HEK293 (cell line): ENCODE measurements around the gene PPP1R1B.

Experiments
- CTCF ChIA-PET: fragments of 350-600 bp; formaldehyde crosslinking; extraction: SDS; loops from one replicate; lab custom pipeline; 2021; ENCODE audit warnings: antibody characterized with exemption; lab: Yijun Ruan, JAX
- POLR2A ChIA-PET: fragments of 300-600 bp; formaldehyde crosslinking; extraction: SDS; loops from one replicate; lab custom pipeline; 2020; ENCODE audit warnings: antibody characterized with exemption, inconsistent platforms; lab: Yijun Ruan, JAX
- H3K27ac ChIP-seq: fragments of 200-500 bp; sonication (Bioruptor generic); 2 replicates; pipeline ENCODE4 v1.5.1; 2014; ENCODE audit warnings: low read depth, low read length, control low read depth, inconsistent platforms; ENCODE audit errors: extremely low read depth
- H3K36me3 ChIP-seq, 2 experiments: fragments of 200-500 bp in 1 of 2; sonication (Bioruptor generic) in 1 of 2; 1 replicate in 1 of 2; 2 replicates in 1 of 2; pipeline ENCODE4 v1.5.1; 2014 to 2017; ENCODE audit warnings: inconsistent platforms in 2 of 2, low read length in 2 of 2; ENCODE audit not compliant: control insufficient read depth in 2 of 2, insufficient read depth in 1 of 2
- H3K4me1 ChIP-seq: fragments of 200-500 bp; sonication (Bioruptor generic); 2 replicates; pipeline ENCODE4 v1.5.1; 2014; ENCODE audit warnings: mild to moderate bottlenecking, low read length, inconsistent platforms; ENCODE audit not compliant: control insufficient read depth, insufficient read depth
- H3K4me3 ChIP-seq: 2 replicates; pipeline ENCODE4 v1.5.1; 2011; ENCODE audit warnings: low read depth, mild to moderate bottlenecking, control low read depth, low read length, moderate library complexity
- H3K9me3 ChIP-seq: fragments of 200-500 bp; sonication (Bioruptor generic); 2 replicates; pipeline ENCODE4 v1.5.1; 2014; ENCODE audit warnings: low read depth, low read length, inconsistent platforms; ENCODE audit not compliant: control insufficient read depth, insufficient read depth
- FEZF1 ChIP-seq: fragments of 450-650 bp; formaldehyde crosslinking; IDR thresholded peaks from 2 replicates; pipeline ENCODE4 v1.5.1; 2016; ENCODE audit warnings: missing biosample characterization, missing genetic modification characterization
- GLIS1 ChIP-seq: fragments of 450-650 bp; formaldehyde crosslinking; IDR thresholded peaks from 2 replicates; pipeline ENCODE4 v1.5.1; 2016; ENCODE audit warnings: missing biosample characterization, missing genetic modification characterization
- GLIS2 ChIP-seq: fragments of 450-650 bp; formaldehyde crosslinking; IDR thresholded peaks from 2 replicates; pipeline ENCODE4 v1.5.1; 2016; ENCODE audit warnings: missing biosample characterization, missing genetic modification characterization
- IKZF3 ChIP-seq: fragments of 450-650 bp; IDR thresholded peaks from 2 replicates; pipeline ENCODE4 v1.5.0; 2018; ENCODE audit warnings: missing biosample characterization, mild to moderate bottlenecking, missing genetic modification characterization, moderate library complexity
- KLF8 ChIP-seq: fragments of 450-650 bp; formaldehyde crosslinking; IDR thresholded peaks from 2 replicates; pipeline ENCODE4 v1.5.1; 2016; ENCODE audit warnings: missing biosample characterization, missing genetic modification characterization
- MZF1 ChIP-seq: fragments of 450-650 bp; formaldehyde crosslinking; IDR thresholded peaks from 2 replicates; pipeline ENCODE4 v1.5.1; 2017; ENCODE audit warnings: missing biosample characterization, missing genetic modification characterization, borderline replicate concordance
- PRDM1 ChIP-seq: fragments of 450-650 bp; formaldehyde crosslinking; IDR thresholded peaks from 2 replicates; pipeline ENCODE4; 2016; ENCODE audit warnings: missing biosample characterization, missing genetic modification characterization
- SP2 ChIP-seq: fragments of 450-650 bp; formaldehyde crosslinking; IDR thresholded peaks from 2 replicates; pipeline ENCODE4 v1.5.1; 2016; ENCODE audit warnings: missing biosample characterization, missing genetic modification characterization
- SP3 ChIP-seq: fragments of 450-650 bp; formaldehyde crosslinking; IDR thresholded peaks from 2 replicates; pipeline ENCODE4 v1.5.1; 2016; ENCODE audit warnings: missing biosample characterization, missing genetic modification characterization
- TRIM28 ChIP-seq: IDR thresholded peaks from 2 replicates; pipeline ENCODE4 v1.6.1; 2011; ENCODE audit warnings: low read length, control low read depth, borderline replicate concordance
- ZBTB17 ChIP-seq: fragments of 450-650 bp; formaldehyde crosslinking; IDR thresholded peaks from 2 replicates; pipeline ENCODE4 v1.5.1; 2016; ENCODE audit warnings: missing biosample characterization, missing genetic modification characterization
- ZBTB20 ChIP-seq: fragments of 450-650 bp; formaldehyde crosslinking; IDR thresholded peaks from 2 replicates; pipeline ENCODE4 v1.5.1; 2016; ENCODE audit warnings: missing biosample characterization, missing genetic modification characterization
- ZIC2 ChIP-seq: fragments of 450-650 bp; formaldehyde crosslinking; IDR thresholded peaks from 2 replicates; pipeline ENCODE4 v1.5.1; 2016; ENCODE audit warnings: missing biosample characterization, missing genetic modification characterization
- ZNF335 ChIP-seq: fragments of 450-650 bp; formaldehyde crosslinking; conservative IDR thresholded peaks from 2 replicates; pipeline ENCODE4 v1.5.1; 2016; ENCODE audit warnings: missing biosample characterization, missing genetic modification characterization
- ZNF341 ChIP-seq: fragments of 450-650 bp; formaldehyde crosslinking; IDR thresholded peaks from 2 replicates; pipeline ENCODE4; 2016; ENCODE audit warnings: low read depth, missing biosample characterization, missing genetic modification characterization
- ZNF416 ChIP-seq: fragments of 450-650 bp; formaldehyde crosslinking; IDR thresholded peaks from 2 replicates; pipeline ENCODE4 v1.5.1; 2016; ENCODE audit warnings: missing biosample characterization, missing genetic modification characterization
- ZNF423 ChIP-seq: fragments of 450-650 bp; formaldehyde crosslinking; IDR thresholded peaks from 2 replicates; pipeline ENCODE4 v1.5.1; 2016; ENCODE audit warnings: missing biosample characterization, missing genetic modification characterization
- ZNF571 ChIP-seq: fragments of 450-650 bp; formaldehyde crosslinking; IDR thresholded peaks from 2 replicates; pipeline ENCODE4 v1.5.0; 2017; ENCODE audit warnings: missing biosample characterization, missing genetic modification characterization
- ZNF660 ChIP-seq: fragments of 450-650 bp; IDR thresholded peaks from 2 replicates; pipeline ENCODE4 v1.5.1; 2018; ENCODE audit warnings: missing biosample characterization, mild to moderate bottlenecking, missing genetic modification characterization
- ZNF830 ChIP-seq: fragments of 450-650 bp; IDR thresholded peaks from 2 replicates; pipeline ENCODE4 v1.5.0; 2018; ENCODE audit warnings: missing biosample characterization, missing genetic modification characterization, low read depth, mild to moderate bottlenecking, moderate library complexity
- TF ChIP-seq, protein P1 (sequence below): fragments of 450-650 bp; formaldehyde crosslinking; IDR thresholded peaks from 2 replicates; pipeline ENCODE4 v1.5.1; 2016; ENCODE audit warnings: missing biosample characterization, missing genetic modification characterization
- TF ChIP-seq, protein P2 (sequence below): fragments of 450-650 bp; IDR thresholded peaks from 2 replicates; pipeline ENCODE4 v1.5.1; 2018; ENCODE audit warnings: missing biosample characterization, mild to moderate bottlenecking, missing genetic modification characterization
- TF ChIP-seq, protein P3 (sequence below): fragments of 450-650 bp; formaldehyde crosslinking; IDR thresholded peaks from 2 replicates; pipeline ENCODE4 v1.5.1; 2016; ENCODE audit warnings: missing biosample characterization, missing genetic modification characterization
- TF ChIP-seq, protein P4 (sequence below): fragments of 450-650 bp; formaldehyde crosslinking; IDR thresholded peaks from 2 replicates; pipeline ENCODE4 v1.5.1; 2016; ENCODE audit warnings: missing biosample characterization, missing genetic modification characterization
- TF ChIP-seq, protein P5 (sequence below): fragments of 450-650 bp; formaldehyde crosslinking; IDR thresholded peaks from 2 replicates; pipeline ENCODE4 v1.5.1; 2016; ENCODE audit warnings: missing biosample characterization, missing genetic modification characterization
- TF ChIP-seq, protein P6 (sequence below): fragments of 450-650 bp; formaldehyde crosslinking; IDR thresholded peaks from 2 replicates; pipeline ENCODE4 v1.5.1; 2016; ENCODE audit warnings: missing biosample characterization, missing genetic modification characterization

Gene PPP1R1B

DNA sequence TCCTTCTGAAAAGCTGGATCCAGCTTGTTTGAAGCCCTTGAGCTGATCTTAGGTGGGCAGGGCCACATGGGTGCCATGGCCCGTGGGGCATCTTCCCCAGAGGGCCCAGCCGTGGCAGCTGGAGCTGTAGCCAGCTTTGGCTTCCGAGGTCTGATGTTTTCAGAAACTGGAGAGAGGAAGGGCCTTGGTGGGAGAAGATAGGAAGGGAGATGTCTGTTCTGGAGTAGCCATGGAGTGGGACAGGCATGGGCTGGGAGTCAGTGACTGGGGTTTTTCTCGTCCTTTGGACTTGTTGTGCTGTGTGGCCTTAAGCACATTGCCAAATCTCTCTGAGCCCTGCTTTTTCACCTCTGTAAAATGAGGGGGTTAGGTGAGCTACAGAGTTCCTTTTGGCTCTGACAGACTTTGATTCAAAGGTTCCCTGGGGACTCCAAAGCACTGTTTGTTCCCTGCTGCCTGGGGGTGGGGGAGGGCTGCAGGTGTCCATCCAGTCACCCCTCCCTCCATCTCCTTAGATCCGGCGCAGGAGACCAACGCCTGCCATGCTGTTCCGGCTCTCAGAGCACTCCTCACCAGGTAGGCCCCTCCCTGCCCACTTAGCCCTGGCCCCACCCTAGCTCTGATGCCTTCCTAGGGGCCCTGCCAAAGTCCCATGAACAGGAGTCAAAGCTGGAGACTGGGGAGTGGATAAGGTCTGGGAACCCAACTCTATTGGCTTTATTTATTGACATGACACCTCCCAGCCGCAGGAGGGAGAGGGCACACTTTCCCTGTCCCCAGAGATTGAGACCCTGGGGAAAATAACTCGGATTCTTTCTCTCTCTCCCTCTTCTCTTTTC, 2.1 kb downstream of the PPP1R1B start:
- Histone ChIP-seq H3K4me3 (no peak overlapping the region), H3K9me3 (no peaks in the 10 kb centered on the region), H3K36me3 (no peaks in the 10 kb centered on the region), H3K4me1 (peaks cover 7% of the 10 kb centered on the region), H3K27ac (no peak overlapping the region)
- CTCF ChIA-PET: interaction anchor here (0.9 to 14.6 kb wide), 8 partner anchors 7 to 422 kb away, joined by 3 to 475 read pairs (median 6); partner anchors contain the start of gene PNMT
- TF ChIP-seq ZNF335: 0 out of 2 replicates have a peak, but pooled peaks have one; percentile 29
- no peak for TF ChIP-seq ZBTB17 (tag by site-specific recombination)
- 0 out of 2 replicates have a peak, but pooled peaks have one; percentile 9 for TF ChIP-seq ZNF341 (tag by site-specific recombination)
- TF ChIP-seq, protein P1, sequence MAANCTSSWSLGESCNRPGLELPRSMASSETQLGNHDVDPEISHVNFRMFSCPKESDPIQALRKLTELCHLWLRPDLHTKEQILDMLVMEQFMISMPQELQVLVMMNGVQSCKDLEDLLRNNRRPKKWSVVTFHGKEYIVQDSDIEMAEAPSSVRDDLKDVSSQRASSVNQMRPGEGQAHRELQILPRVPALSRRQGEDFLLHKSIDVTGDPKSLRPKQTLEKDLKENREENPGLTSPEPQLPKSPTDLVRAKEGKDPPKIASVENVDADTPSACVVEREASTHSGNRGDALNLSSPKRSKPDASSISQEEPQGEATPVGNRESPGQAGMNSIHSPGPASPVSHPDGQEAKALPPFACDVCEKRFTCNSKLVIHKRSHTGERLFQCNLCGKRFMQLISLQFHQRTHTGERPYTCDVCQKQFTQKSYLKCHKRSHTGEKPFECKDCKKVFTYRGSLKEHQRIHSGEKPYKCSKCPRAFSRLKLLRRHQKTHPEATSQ (tag by site-specific recombination): no peak
- TF ChIP-seq, protein P2, sequence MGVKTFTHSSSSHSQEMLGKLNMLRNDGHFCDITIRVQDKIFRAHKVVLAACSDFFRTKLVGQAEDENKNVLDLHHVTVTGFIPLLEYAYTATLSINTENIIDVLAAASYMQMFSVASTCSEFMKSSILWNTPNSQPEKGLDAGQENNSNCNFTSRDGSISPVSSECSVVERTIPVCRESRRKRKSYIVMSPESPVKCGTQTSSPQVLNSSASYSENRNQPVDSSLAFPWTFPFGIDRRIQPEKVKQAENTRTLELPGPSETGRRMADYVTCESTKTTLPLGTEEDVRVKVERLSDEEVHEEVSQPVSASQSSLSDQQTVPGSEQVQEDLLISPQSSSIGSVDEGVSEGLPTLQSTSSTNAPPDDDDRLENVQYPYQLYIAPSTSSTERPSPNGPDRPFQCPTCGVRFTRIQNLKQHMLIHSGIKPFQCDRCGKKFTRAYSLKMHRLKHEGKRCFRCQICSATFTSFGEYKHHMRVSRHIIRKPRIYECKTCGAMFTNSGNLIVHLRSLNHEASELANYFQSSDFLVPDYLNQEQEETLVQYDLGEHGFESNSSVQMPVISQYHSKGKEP: no peak
- POLR2A ChIA-PET: interaction anchor here (1.0 kb wide), 1 partner anchor 83 kb away, joined by 4 read pairs; no protein-coding TSS in a partner anchor

DNA sequence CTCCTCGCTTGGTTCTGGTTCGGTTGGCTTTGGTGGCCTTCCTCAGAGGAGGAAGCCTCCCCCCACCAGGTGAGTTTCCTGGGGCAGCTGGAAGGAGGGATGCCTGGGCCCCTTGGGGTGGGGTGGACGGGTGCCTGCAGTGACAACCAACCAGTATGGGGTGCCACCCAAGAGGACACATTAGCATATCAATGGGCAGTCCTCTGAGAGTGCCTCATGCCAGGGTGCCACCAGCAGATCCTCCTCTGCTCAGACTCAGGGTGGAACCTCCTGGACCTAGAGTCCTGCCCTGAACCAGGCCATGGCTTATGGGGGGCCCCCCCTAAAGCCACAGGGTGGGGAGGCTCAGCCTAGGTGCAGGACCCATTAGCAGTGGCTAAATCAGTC, 2.7 kb downstream of the PPP1R1B start:
- ChIA-PET POLR2A (interaction anchor here (1.0 kb wide), 1 partner anchor 84 kb away, joined by 4 read pairs; no protein-coding TSS in a partner anchor), CTCF (interaction anchor here (0.6 to 14.6 kb wide), 7 partner anchors 8 to 126 kb away, joined by 3 to 311 read pairs (median 4); partner anchors contain the start of genes MIEN1 and PNMT)
- Histone ChIP-seq H3K36me3 (no peaks in the 10 kb centered on the region), H3K27ac (no peak overlapping the region), H3K9me3 (no peaks in the 10 kb centered on the region), H3K4me3 (no peak overlapping the region), H3K4me1 (peaks cover 7% of the 10 kb centered on the region)
- TF ChIP-seq, protein P3, sequence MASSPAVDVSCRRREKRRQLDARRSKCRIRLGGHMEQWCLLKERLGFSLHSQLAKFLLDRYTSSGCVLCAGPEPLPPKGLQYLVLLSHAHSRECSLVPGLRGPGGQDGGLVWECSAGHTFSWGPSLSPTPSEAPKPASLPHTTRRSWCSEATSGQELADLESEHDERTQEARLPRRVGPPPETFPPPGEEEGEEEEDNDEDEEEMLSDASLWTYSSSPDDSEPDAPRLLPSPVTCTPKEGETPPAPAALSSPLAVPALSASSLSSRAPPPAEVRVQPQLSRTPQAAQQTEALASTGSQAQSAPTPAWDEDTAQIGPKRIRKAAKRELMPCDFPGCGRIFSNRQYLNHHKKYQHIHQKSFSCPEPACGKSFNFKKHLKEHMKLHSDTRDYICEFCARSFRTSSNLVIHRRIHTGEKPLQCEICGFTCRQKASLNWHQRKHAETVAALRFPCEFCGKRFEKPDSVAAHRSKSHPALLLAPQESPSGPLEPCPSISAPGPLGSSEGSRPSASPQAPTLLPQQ (tag by site-specific recombination): no peak
- no peak for TF ChIP-seq MZF1
- TF ChIP-seq ZIC2 (tag by site-specific recombination): peak; percentile 62
- TF ChIP-seq ZNF830: no peak
- no peak for TF ChIP-seq ZNF660
- no peak for TF ChIP-seq ZNF423 (tag by site-specific recombination)
- TF ChIP-seq ZNF416 (tag by site-specific recombination): no peak
- no peak for TF ChIP-seq PRDM1 (tag by site-specific recombination)
- TF ChIP-seq, protein P4, sequence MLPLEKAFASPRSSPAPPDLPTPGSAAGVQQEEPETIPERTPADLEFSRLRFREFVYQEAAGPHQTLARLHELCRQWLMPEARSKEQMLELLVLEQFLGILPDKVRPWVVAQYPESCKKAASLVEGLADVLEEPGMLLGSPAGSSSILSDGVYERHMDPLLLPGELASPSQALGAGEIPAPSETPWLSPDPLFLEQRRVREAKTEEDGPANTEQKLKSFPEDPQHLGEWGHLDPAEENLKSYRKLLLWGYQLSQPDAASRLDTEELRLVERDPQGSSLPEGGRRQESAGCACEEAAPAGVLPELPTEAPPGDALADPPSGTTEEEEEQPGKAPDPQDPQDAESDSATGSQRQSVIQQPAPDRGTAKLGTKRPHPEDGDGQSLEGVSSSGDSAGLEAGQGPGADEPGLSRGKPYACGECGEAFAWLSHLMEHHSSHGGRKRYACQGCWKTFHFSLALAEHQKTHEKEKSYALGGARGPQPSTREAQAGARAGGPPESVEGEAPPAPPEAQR (tag by site-specific recombination): no peak
- no peak for TF ChIP-seq ZBTB20
- TF ChIP-seq IKZF3 (tag by site-specific recombination): no peak
- TF ChIP-seq KLF8 (tag by site-specific recombination): no peak
- TF ChIP-seq FEZF1: no peak
- TF ChIP-seq, protein P5, sequence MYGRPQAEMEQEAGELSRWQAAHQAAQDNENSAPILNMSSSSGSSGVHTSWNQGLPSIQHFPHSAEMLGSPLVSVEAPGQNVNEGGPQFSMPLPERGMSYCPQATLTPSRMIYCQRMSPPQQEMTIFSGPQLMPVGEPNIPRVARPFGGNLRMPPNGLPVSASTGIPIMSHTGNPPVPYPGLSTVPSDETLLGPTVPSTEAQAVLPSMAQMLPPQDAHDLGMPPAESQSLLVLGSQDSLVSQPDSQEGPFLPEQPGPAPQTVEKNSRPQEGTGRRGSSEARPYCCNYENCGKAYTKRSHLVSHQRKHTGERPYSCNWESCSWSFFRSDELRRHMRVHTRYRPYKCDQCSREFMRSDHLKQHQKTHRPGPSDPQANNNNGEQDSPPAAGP: no peak
- TF ChIP-seq SP2 (tag by site-specific recombination): no peak
- no peak for TF ChIP-seq ZNF571 (tag by site-specific recombination)
- TF ChIP-seq, protein P6, sequence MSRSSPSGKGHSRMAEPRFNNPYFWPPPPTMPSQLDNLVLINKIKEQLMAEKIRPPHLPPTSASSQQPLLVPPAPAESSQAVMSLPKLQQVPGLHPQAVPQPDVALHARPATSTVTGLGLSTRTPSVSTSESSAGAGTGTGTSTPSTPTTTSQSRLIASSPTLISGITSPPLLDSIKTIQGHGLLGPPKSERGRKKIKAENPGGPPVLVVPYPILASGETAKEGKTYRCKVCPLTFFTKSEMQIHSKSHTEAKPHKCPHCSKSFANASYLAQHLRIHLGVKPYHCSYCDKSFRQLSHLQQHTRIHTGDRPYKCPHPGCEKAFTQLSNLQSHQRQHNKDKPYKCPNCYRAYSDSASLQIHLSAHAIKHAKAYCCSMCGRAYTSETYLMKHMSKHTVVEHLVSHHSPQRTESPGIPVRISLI (tag by site-specific recombination): no peak
- TF ChIP-seq GLIS1: peak; percentile 73
- peak; percentile 40; the same call in 1 of the 2 replicates for TF ChIP-seq GLIS2 (tag by site-specific recombination)
- no peak for TF ChIP-seq SP3 (tag by site-specific recombination)
- TF ChIP-seq TRIM28: no peak
